ENCODE results near the gene CENPE.

DNA sequence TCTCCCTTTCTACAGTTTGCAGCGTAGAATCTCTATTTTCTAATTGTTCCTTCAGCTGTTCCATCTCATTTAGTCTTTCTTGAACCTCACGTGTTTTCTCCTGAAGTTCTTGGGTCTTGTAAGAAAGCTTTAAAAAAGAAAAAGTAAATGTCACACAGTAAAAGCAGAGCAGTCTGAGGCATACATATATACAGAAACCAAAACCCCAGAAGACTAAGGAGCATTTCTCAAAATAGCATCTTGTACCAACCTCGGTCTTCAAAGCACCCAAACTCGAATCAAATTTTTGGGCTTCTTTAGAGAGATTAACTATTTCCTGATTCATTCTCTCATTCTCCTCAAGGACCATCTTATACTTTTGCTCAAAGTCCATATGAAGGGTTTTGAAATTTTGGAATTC lies 39.4 kb downstream of the CENPE start:
- TF ChIP-seq POLR2A (IDR thresholded peaks at IDR 0.05) = no peak
- TF ChIP-seq, protein P1, sequence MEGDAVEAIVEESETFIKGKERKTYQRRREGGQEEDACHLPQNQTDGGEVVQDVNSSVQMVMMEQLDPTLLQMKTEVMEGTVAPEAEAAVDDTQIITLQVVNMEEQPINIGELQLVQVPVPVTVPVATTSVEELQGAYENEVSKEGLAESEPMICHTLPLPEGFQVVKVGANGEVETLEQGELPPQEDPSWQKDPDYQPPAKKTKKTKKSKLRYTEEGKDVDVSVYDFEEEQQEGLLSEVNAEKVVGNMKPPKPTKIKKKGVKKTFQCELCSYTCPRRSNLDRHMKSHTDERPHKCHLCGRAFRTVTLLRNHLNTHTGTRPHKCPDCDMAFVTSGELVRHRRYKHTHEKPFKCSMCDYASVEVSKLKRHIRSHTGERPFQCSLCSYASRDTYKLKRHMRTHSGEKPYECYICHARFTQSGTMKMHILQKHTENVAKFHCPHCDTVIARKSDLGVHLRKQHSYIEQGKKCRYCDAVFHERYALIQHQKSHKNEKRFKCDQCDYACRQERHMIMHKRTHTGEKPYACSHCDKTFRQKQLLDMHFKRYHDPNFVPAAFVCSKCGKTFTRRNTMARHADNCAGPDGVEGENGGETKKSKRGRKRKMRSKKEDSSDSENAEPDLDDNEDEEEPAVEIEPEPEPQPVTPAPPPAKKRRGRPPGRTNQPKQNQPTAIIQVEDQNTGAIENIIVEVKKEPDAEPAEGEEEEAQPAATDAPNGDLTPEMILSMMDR (IDR thresholded peaks at IDR 0.05) = no peak
- TF ChIP-seq EP300 (IDR thresholded peaks at IDR 0.05) = no peak

Data from tibial nerve (tissue), 4 donors.